Measurements from ENCODE around the gene RNF213. TPM values are rescaled to one million over a fixed set of nuclear protein-coding genes. Genes with fewer than 3 reads are reported as not detected.

RNF213 gene
- total RNA-seq, 1 donor from 2014 or later = 168 TPM

- DNase-seq (ENCODE audit: low spot score) = no peak
Measured at GRCh38 chr17:80445726-80446110, 185.1 kb downstream of the RNF213 start.

DNA sequence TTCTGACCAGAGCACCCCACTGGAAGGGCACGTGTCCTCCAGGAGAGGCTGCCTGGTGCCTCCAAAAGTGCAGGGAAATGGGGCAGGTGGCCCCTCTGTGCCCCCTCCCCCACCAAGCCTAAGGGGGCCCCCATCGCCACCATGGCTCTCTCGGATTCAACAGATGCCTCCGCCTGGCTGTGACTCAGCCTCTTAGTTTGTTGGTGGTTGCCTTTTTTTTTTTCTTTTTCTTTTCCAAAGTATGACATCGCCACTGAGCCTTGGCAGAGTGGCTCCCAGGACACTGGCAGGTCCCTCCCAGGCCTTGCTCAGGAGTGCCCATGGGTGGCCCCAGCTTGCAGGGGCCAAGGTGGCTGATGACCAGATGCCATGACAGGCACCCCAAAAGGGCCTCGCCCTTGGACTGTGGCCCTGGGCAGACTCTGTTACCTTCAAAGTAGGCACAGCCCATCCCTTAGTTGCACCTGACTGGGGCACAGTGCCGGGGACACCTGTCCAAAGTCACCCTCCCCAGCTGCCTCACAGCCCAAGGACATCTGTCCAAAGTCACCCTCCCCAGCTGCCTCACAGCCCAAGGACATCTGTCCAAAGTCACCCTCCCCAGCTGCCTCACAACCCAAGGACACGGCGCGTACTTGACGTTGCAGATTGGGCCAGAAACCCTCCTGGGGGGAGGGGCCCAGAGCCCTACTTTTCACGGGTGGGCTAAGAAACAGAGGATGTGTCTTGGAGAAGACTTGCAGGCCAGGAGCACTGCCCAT is 186.2 kb downstream of the RNF213 start:
- no peak for DNase-seq (ENCODE audit: low spot score)

DNA sequence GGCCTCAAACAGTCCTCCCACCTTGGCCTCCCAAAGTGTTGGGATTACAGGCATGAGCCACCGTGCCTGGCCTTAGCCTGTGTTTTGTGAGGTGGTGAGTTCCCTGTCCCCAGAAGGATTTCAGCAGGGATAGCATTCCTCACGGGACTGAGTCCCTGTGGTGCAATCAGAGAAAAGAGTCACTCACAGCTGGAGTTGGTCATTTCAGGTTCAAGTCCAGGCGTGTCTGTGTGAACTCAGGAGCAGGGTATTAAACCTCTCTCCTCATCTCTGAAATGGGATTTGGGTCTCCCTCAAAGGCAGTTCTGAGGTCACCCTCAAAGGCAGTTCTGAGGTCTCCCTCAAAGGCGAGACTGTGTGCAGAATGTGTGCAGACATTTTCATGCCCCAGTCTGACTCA is 187.1 kb downstream of the RNF213 start:
- DNase-seq (ENCODE audit: low spot score) = no peak

Small RNA genes lying within 50 kb of the gene (microRNA-seq; reads per million reads assigned to microRNA genes)
- not detected for gene MIR4730 (ENCODE audit: borderline number of aligned reads)

Other genes starting within 250 kb of the RNF213 start
- gene TBC1D16, start 225.0 kb upstream of the RNF213 start, total RNA-seq = 111 TPM
- 7.9 TPM for gene CCDC40, start 224.2 kb upstream of the RNF213 start, total RNA-seq
- gene GAA, start 159.3 kb upstream of the RNF213 start, total RNA-seq = 61.4 TPM
- gene EIF4A3, start 113.7 kb upstream of the RNF213 start, total RNA-seq = 92.0 TPM
- gene CARD14, start 90.8 kb upstream of the RNF213 start, total RNA-seq = not detected
- 44.7 TPM for gene SGSH, start 40.5 kb upstream of the RNF213 start, total RNA-seq
- gene SLC26A11, start 40.4 kb upstream of the RNF213 start, total RNA-seq = 13.2 TPM
- gene ENDOV, start 154.3 kb downstream of the RNF213 start, total RNA-seq = 10.5 TPM
- gene NPTX1, start 215.8 kb downstream of the RNF213 start, total RNA-seq = not detected